Lower leg skin (tissue), 3 donors: ENCODE measurements around the gene BTBD10.

Experiments
- CTCF ChIP-seq, 3 donors: fragments of 450-650 bp; IDR thresholded peaks; one replicate each; pipeline ENCODE4 v1.5.1; 2016; ENCODE audit warnings: antibody characterized with exemption in 3 of 3, mild to moderate bottlenecking in 3 of 3, moderate library complexity in 2 of 3
- POLR2A ChIP-seq, 2 donors: fragments of 450-650 bp; IDR thresholded peaks; one replicate each; pipeline ENCODE4 v1.6.1; 2016 to 2017; ENCODE audit warnings: antibody characterized with exemption in 2 of 2, mild to moderate bottlenecking in 1 of 2, moderate library complexity in 1 of 2

- TF ChIP-seq CTCF (IDR thresholded peaks at IDR 0.05) (no peak), POLR2A (IDR thresholded peaks at IDR 0.05) (no peak)
These were observed 71.8 kb downstream of the BTBD10 start for GRCh38 chr11:13391217-13391616.
